SK-N-SH (cell line): ENCODE results near the gene CDC14B. TPM values are rescaled to one million over a fixed set of nuclear protein-coding genes. Genes with fewer than 3 reads are reported as not detected.

Experiments
- CTCF ChIA-PET: fragments of 300-600, 350-600 bp; formaldehyde crosslinking; extraction: SDS; loops from one replicate; lab custom pipeline; 2021; lab: Yijun Ruan, JAX
- POLR2A ChIA-PET: fragments of 350-600 bp; sonication (Branson Sonifier 250); formaldehyde crosslinking; extraction: SDS; loops from one replicate; lab custom pipeline; 2020; ENCODE audit warnings: antibody characterized with exemption, inconsistent platforms; lab: Yijun Ruan, JAX
- DNase-seq: peaks from one replicate; pipeline ENCODE4 v3.0.0; 2012
- H2AFZ ChIP-seq: fragments of 200-600 bp; sonication (generic); 2 replicates; pipeline ENCODE4 v1.8.1; 2016; ENCODE audit warnings: antibody characterized with exemption, mild to moderate bottlenecking, low read depth
- H3F3A ChIP-seq: fragments of 200-600 bp; sonication (generic); replicated peaks from 2 replicates; pipeline ENCODE3; 2016; ENCODE audit warnings: antibody characterized with exemption, mild to moderate bottlenecking; ENCODE audit not compliant: insufficient read depth
- H3K27ac ChIP-seq, 2 experiments: fragments of 200-500 bp in 1 of 2; fragments of 200-600 bp in 1 of 2; sonication (Bioruptor generic) in 1 of 2; sonication (generic), shearing (Covaris generic) in 1 of 2; 2 replicates each; pipeline versions ENCODE4 v1.5.1 to v1.6.1; 2014 to 2016; ENCODE audit warnings: low read depth in 2 of 2, inconsistent platforms in 1 of 2, low read length in 1 of 2, mild to moderate bottlenecking in 1 of 2, mixed read lengths in 1 of 2
- H3K27me3 ChIP-seq: fragments of 200-600 bp; sonication (generic), shearing (Covaris generic); 2 replicates; pipeline ENCODE4 v1.6.1; 2016; ENCODE audit warnings: mixed run types; ENCODE audit not compliant: insufficient read depth
- H3K36me3 ChIP-seq, 2 experiments: fragments of 200-500 bp in 1 of 2; fragments of 200-600 bp in 1 of 2; sonication (Bioruptor generic) in 1 of 2; sonication (generic) in 1 of 2; replicated peaks in 1 of 2; 2 replicates each; pipeline versions ENCODE3 to v1.5.1; 2014 to 2016; ENCODE audit warnings: low read length in 1 of 2, mild to moderate bottlenecking in 1 of 2; ENCODE audit not compliant: insufficient read depth in 2 of 2, control insufficient read depth in 1 of 2
- H3K4me1 ChIP-seq, 2 experiments: fragments of 200-500 bp in 1 of 2; fragments of 200-600 bp in 1 of 2; sonication (Bioruptor generic) in 1 of 2; sonication (generic), shearing (Covaris generic) in 1 of 2; 2 replicates each; pipeline versions ENCODE4 v1.5.1 to v1.6.1; 2014 to 2016; ENCODE audit warnings: low read depth in 1 of 2, low read length in 1 of 2, mixed run types in 1 of 2; ENCODE audit not compliant: insufficient read depth in 2 of 2, control insufficient read depth in 1 of 2
- H3K4me2 ChIP-seq: fragments of 200-600 bp; sonication (generic), shearing (Covaris generic); 2 replicates; pipeline ENCODE4 v1.6.1; 2017; ENCODE audit warnings: mixed run types
- H3K4me3 ChIP-seq, 2 experiments: fragments of 200-500 bp in 1 of 2; fragments of 200-600 bp in 1 of 2; sonication (Bioruptor generic) in 1 of 2; sonication (generic), shearing (Covaris generic) in 1 of 2; 2 replicates each; pipeline versions ENCODE4 v1.5.1 to v1.8.1; 2014 to 2016; ENCODE audit warnings: low read depth in 2 of 2, inconsistent platforms in 1 of 2, low read length in 1 of 2, mild to moderate bottlenecking in 1 of 2, mixed read lengths in 1 of 2, moderate library complexity in 1 of 2
- H3K79me2 ChIP-seq: fragments of 200-600 bp; sonication (generic); 2 replicates; pipeline ENCODE4 v1.8.1; 2017; ENCODE audit warnings: mild to moderate bottlenecking; ENCODE audit not compliant: insufficient read depth
- H3K9ac ChIP-seq: fragments of 200-600 bp; sonication (generic); 2 replicates; pipeline ENCODE4 v1.6.1; 2017; ENCODE audit warnings: mixed run types
- H3K9me2 ChIP-seq: fragments of 200-600 bp; sonication (generic); 2 replicates; pipeline ENCODE4 v1.6.1; 2017; ENCODE audit warnings: mixed run types
- H3K9me3 ChIP-seq: fragments of 200-600 bp; sonication (generic); 2 replicates; pipeline ENCODE4 v1.6.1; 2017; ENCODE audit warnings: mixed run types, mild to moderate bottlenecking, moderate library complexity
- H4K20me1 ChIP-seq: fragments of 200-600 bp; sonication (generic); 2 replicates; pipeline ENCODE4 v1.6.1; 2017; ENCODE audit warnings: mild to moderate bottlenecking, mixed run types; ENCODE audit not compliant: insufficient read depth
- EP300 ChIP-seq, 2 experiments: IDR thresholded peaks; 2 replicates each; pipeline versions ENCODE4 v1.4.0 to v1.6.1; 2012; ENCODE audit warnings: borderline replicate concordance in 1 of 2, low read depth in 1 of 2, low read length in 1 of 2
- EZH2phosphoT487 ChIP-seq: fragments of 200-600 bp; sonication (generic); IDR thresholded peaks from 2 replicates; pipeline ENCODE4 v1.6.1; 2017; ENCODE audit warnings: low read depth, mixed run types, mild to moderate bottlenecking, antibody characterized with exemption, moderate library complexity, borderline replicate concordance
- FOSL2 ChIP-seq: IDR thresholded peaks from 2 replicates; pipeline ENCODE4 v1.4.0; 2012; ENCODE audit warnings: low read depth, mild to moderate bottlenecking, moderate library complexity, borderline replicate concordance
- FOXJ3 ChIP-seq: sonication (generic); formaldehyde crosslinking; IDR thresholded peaks from 2 replicates; pipeline ENCODE4 v1.5.1; 2020; ENCODE audit warnings: mild to moderate bottlenecking, missing genetic modification reagents
- FOXM1 ChIP-seq: IDR thresholded peaks from 2 replicates; pipeline ENCODE4 v1.4.0; 2012; ENCODE audit warnings: low read depth, mild to moderate bottlenecking
- GATA2 ChIP-seq: sonication (generic); formaldehyde crosslinking; IDR thresholded peaks from 2 replicates; pipeline ENCODE4 v1.5.0; 2020; ENCODE audit warnings: mild to moderate bottlenecking, missing genetic modification reagents
- MEF2A ChIP-seq: IDR thresholded peaks from 2 replicates; pipeline ENCODE4 v1.4.0; 2012; ENCODE audit warnings: low read depth, borderline replicate concordance
- MXI1 ChIP-seq: IDR thresholded peaks from 2 replicates; pipeline ENCODE4 v1.6.1; 2012; ENCODE audit warnings: mild to moderate bottlenecking, low read depth, low read length, improper control_type of control experiment
- NRF1 ChIP-seq: IDR thresholded peaks from 2 replicates; pipeline ENCODE4 v1.6.1; 2012; ENCODE audit warnings: low read depth, mild to moderate bottlenecking, low read length
- POLR2AphosphoS5 ChIP-seq: IDR thresholded peaks from 2 replicates; pipeline ENCODE4 v1.6.1; 2012; ENCODE audit warnings: low read depth, low read length
- RCOR1 ChIP-seq: fragments of 150-350 bp; IDR thresholded peaks from 2 replicates; pipeline ENCODE4 v1.6.1; 2017; ENCODE audit warnings: antibody characterized with exemption, low read length
- TAF1 ChIP-seq: IDR thresholded peaks from 2 replicates; pipeline ENCODE4 v1.6.1; 2012; ENCODE audit warnings: low read depth, mild to moderate bottlenecking, low read length, moderate library complexity, borderline replicate concordance
- USF1 ChIP-seq: IDR thresholded peaks from 2 replicates; pipeline ENCODE4 v1.4.0; 2012; ENCODE audit warnings: low read depth, borderline replicate concordance
- ZBTB33 ChIP-seq: IDR thresholded peaks from 2 replicates; pipeline ENCODE4 v1.4.0; 2012; ENCODE audit warnings: low read depth, borderline replicate concordance
- WGBS: methylation state at CpG from one replicate; pipeline ENCODE4 v1.1.6; 2017; ENCODE audit warnings: low lambda C conversion rate; 5-methylcytosine and 5-hydroxymethylcytosine counted together
- polyA plus RNA-seq, 3 experiments: library from polyadenylated mRNA; depleted of rRNA; stranded (reverse); fragments of >200 nt; gene quantifications; 2 replicates each; pipeline ENCODE4 v1.2.3, GENCODE V29; 2012
- TF ChIP-seq, protein P1 (sequence below): IDR thresholded peaks from 2 replicates; pipeline ENCODE4 v1.6.1; 2012; ENCODE audit warnings: mild to moderate bottlenecking, low read depth, low read length, moderate library complexity
- TF ChIP-seq, protein P2 (sequence below): fragments of 200-600 bp; sonication (generic); IDR thresholded peaks from 2 replicates; pipeline ENCODE4 v1.6.1; 2017; ENCODE audit warnings: antibody characterized with exemption, mild to moderate bottlenecking, moderate library complexity
- TF ChIP-seq, protein P3 (sequence below): fragments of 150-350 bp; IDR thresholded peaks from 2 replicates; pipeline ENCODE4 v1.6.1; 2017; ENCODE audit warnings: antibody characterized with exemption, low read length, low read depth, borderline replicate concordance

Gene CDC14B
- polyA plus RNA-seq, 1 of the 3 experiments (the other 2 are of a cell fraction): 10.1 TPM

DNA sequence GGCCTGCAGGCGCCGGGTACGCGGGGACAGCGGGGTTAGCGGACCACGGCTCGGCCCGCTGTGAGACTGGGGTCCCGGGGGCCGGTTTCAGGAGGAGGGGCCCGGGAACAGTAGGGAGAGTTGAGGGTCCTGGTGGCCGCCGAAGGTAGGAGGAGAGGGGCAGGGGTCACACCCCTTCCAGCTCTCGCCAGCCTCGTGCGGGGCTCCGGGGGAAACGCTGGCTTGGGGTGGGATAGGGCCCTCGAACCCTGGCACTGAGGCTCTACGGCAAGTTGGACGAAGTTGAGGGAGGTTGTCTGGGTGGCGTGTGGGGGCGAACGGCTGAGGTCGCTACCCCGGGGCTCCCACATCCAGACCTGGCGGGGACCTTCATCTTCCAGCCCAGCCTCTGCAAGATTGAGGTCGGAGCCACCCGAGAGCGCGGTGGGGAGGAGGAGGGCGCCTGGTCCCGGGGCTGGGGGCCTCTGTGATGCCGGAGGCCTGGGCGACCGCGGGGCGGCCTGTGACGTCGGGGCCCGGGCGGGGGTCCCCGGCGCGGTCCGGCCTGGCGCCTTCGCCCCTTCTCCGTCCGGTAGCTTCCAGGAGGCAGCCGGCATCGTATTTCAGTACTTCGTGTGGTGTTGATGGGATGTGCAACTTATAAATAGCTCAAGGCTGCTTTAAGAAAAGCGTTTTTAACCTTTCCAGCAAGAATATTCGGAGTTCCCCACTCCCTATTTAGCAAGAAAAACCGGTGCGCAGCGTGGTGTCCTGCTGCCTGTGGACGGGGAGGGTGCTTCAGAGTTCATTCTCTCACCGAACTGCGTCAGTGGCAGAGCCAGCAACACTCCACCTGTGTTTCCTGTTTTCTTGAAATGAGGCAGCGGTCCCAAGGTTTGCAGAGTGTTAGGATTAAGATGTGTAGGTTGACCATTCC lies 168.8 kb downstream of the CDC14B start:
- TF ChIP-seq FOSL2 (no peak), ZBTB33 (no peak), MEF2A (no peak), EZH2phosphoT487 (no peak), MXI1 (no peak; the same call in 1 of the 2 replicates), RCOR1 (no peak), POLR2AphosphoS5 (no peak), GATA2 (no peak), USF1 (no peak), TAF1 (no peak), NRF1 (no peak), FOXM1 (no peak), EP300 (IDR thresholded peaks at IDR 0.05; ENCODE audit: borderline replicate concordance in 1 of 2, low read depth in 1 of 2, low read length in 1 of 2) (no peak), FOXJ3 (no peak)
- TF ChIP-seq, protein P1, sequence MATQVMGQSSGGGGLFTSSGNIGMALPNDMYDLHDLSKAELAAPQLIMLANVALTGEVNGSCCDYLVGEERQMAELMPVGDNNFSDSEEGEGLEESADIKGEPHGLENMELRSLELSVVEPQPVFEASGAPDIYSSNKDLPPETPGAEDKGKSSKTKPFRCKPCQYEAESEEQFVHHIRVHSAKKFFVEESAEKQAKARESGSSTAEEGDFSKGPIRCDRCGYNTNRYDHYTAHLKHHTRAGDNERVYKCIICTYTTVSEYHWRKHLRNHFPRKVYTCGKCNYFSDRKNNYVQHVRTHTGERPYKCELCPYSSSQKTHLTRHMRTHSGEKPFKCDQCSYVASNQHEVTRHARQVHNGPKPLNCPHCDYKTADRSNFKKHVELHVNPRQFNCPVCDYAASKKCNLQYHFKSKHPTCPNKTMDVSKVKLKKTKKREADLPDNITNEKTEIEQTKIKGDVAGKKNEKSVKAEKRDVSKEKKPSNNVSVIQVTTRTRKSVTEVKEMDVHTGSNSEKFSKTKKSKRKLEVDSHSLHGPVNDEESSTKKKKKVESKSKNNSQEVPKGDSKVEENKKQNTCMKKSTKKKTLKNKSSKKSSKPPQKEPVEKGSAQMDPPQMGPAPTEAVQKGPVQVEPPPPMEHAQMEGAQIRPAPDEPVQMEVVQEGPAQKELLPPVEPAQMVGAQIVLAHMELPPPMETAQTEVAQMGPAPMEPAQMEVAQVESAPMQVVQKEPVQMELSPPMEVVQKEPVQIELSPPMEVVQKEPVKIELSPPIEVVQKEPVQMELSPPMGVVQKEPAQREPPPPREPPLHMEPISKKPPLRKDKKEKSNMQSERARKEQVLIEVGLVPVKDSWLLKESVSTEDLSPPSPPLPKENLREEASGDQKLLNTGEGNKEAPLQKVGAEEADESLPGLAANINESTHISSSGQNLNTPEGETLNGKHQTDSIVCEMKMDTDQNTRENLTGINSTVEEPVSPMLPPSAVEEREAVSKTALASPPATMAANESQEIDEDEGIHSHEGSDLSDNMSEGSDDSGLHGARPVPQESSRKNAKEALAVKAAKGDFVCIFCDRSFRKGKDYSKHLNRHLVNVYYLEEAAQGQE: no peak
- TF ChIP-seq, protein P2, sequence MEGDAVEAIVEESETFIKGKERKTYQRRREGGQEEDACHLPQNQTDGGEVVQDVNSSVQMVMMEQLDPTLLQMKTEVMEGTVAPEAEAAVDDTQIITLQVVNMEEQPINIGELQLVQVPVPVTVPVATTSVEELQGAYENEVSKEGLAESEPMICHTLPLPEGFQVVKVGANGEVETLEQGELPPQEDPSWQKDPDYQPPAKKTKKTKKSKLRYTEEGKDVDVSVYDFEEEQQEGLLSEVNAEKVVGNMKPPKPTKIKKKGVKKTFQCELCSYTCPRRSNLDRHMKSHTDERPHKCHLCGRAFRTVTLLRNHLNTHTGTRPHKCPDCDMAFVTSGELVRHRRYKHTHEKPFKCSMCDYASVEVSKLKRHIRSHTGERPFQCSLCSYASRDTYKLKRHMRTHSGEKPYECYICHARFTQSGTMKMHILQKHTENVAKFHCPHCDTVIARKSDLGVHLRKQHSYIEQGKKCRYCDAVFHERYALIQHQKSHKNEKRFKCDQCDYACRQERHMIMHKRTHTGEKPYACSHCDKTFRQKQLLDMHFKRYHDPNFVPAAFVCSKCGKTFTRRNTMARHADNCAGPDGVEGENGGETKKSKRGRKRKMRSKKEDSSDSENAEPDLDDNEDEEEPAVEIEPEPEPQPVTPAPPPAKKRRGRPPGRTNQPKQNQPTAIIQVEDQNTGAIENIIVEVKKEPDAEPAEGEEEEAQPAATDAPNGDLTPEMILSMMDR: no peak
- TF ChIP-seq, protein P3, sequence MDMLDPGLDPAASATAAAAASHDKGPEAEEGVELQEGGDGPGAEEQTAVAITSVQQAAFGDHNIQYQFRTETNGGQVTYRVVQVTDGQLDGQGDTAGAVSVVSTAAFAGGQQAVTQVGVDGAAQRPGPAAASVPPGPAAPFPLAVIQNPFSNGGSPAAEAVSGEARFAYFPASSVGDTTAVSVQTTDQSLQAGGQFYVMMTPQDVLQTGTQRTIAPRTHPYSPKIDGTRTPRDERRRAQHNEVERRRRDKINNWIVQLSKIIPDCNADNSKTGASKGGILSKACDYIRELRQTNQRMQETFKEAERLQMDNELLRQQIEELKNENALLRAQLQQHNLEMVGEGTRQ: no peak
- H4K20me1 ChIP-seq: no peaks in the 10 kb centered on the region; the same call in 1 of the 2 replicates
- H3K4me1 ChIP-seq: peaks cover 11% of the 10 kb centered on the region in 2 experiments; a peak in 3 of 4 replicates
- ChIA-PET CTCF (interaction anchor here (0.6 to 1.5 kb wide), 4 partner anchors 9 to 123 kb away, joined by 3 to 6 read pairs (median 4); no protein-coding TSS in a partner anchor), POLR2A (interaction anchor here (1.5 kb wide), 1 partner anchor 32 kb away, joined by 4 read pairs; no protein-coding TSS in a partner anchor)
- no peaks in the 10 kb centered on the region for H3K9me2 ChIP-seq
- WGBS: 7% methylated on average over 24 of the region's 63 CpGs
- no peaks in the 10 kb centered on the region for H3K9me3 ChIP-seq
- peaks cover 55% of the 10 kb centered on the region for H3K79me2 ChIP-seq
- no peaks in the 10 kb centered on the region for H3K27me3 ChIP-seq
- DNase-seq: peak; percentile 77
- H3K36me3 ChIP-seq: no peaks in the 10 kb centered on the region
- peak overlapping the region; percentile 73 for H3K9ac ChIP-seq
- peaks cover 16% of the 10 kb centered on the region for H3F3A ChIP-seq
- H3K4me3 ChIP-seq: peak overlapping the region; percentile 67 to 70
- peak overlapping the region; percentile 74 for H3K4me2 ChIP-seq
- peak overlapping the region; percentile 2; the same call in 1 of the 2 replicates for H2AFZ ChIP-seq
- peak overlapping the region; percentile 41 to 77; a peak in 3 of 4 replicates for H3K27ac ChIP-seq
